WI38 (cell line): ENCODE measurements around the gene ARSK.
A peak's percentile ranks its signal among the peaks of the same experiment; 100 is the strongest.

ENCODE experiments used
- H3K4me3 ChIP-seq: 2 replicates; pipeline ENCODE4 v1.5.1; 2011; ENCODE audit warnings: low read depth, mild to moderate bottlenecking, control low read depth, low read length
- TF ChIP-seq, protein P1 (sequence below): IDR thresholded peaks from 2 replicates; pipeline ENCODE4 v1.5.1; 2012; ENCODE audit warnings: low read depth, mild to moderate bottlenecking, control low read depth, low read length

Gene ARSK

DNA sequence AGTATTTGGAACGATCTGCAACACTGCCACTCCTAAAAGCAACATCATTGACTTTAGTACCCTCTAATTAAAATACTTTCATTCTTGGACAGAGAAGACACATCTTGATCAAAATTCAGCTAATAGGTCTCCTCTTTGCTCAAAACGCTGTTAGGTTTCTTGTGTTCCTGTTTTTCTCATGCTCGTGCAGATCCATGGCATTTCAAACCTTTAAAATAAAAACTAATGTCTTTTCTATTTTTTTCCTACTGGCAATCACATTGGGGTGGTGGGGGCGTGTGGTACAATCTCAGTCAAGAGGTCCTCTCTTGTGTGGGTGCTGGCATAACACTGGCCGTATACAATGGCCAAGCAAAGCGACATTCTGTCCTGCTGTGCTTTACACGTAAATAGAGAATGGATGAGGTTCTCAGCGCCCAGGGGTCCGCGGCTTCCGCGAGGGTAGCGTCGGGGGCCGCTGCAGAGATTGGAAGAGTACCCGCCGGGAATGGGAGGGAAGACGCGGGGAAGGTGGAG, 64.7 kb downstream of the ARSK start:
- H3K4me3 ChIP-seq, result peak overlapping the region; percentile 54
- TF ChIP-seq, protein P1, sequence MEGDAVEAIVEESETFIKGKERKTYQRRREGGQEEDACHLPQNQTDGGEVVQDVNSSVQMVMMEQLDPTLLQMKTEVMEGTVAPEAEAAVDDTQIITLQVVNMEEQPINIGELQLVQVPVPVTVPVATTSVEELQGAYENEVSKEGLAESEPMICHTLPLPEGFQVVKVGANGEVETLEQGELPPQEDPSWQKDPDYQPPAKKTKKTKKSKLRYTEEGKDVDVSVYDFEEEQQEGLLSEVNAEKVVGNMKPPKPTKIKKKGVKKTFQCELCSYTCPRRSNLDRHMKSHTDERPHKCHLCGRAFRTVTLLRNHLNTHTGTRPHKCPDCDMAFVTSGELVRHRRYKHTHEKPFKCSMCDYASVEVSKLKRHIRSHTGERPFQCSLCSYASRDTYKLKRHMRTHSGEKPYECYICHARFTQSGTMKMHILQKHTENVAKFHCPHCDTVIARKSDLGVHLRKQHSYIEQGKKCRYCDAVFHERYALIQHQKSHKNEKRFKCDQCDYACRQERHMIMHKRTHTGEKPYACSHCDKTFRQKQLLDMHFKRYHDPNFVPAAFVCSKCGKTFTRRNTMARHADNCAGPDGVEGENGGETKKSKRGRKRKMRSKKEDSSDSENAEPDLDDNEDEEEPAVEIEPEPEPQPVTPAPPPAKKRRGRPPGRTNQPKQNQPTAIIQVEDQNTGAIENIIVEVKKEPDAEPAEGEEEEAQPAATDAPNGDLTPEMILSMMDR, result no peak

DNA sequence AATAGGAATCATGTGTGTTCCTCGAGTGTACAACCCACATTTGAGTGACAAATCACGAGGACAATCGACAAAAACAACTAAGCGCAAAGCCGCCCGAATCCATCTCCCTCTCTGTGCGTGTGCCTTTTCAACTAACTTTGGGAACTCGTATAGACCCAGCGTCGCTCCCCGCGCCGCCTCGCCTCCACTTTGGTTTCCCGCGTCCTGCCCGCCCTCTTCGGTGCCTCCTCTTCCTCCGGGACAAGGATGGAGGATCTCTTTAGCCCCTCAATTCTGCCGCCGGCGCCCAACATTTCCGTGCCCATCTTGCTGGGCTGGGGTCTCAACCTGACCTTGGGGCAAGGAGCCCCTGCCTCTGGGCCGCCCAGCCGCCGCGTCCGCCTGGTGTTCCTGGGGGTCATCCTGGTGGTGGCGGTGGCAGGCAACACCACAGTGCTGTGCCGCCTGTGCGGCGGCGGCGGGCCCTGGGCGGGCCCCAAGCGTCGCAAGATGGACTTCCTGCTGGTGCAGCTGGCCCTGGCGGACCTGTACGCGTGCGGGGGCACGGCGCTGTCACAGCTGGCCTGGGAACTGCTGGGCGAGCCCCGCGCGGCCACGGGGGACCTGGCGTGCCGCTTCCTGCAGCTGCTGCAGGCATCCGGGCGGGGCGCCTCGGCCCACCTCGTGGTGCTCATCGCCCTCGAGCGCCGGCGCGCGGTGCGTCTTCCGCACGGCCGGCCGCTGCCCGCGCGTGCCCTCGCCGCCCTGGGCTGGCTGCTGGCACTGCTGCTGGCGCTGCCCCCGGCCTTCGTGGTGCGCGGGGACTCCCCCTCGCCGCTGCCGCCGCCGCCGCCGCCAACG, 65.3 kb downstream of the ARSK start, which contains the start of gene GPR150:
Gene GPR150, plus strand, starts transcription at position 58 of the 840 bp plus-strand sequence. Its CDS starts 189 bp downstream, at position 247.
- H3K4me3 ChIP-seq, result peak within 1 kb of the TSS; percentile 54
- TF ChIP-seq, protein P1, result no peak; the same call in 1 of the 2 replicates

DNA sequence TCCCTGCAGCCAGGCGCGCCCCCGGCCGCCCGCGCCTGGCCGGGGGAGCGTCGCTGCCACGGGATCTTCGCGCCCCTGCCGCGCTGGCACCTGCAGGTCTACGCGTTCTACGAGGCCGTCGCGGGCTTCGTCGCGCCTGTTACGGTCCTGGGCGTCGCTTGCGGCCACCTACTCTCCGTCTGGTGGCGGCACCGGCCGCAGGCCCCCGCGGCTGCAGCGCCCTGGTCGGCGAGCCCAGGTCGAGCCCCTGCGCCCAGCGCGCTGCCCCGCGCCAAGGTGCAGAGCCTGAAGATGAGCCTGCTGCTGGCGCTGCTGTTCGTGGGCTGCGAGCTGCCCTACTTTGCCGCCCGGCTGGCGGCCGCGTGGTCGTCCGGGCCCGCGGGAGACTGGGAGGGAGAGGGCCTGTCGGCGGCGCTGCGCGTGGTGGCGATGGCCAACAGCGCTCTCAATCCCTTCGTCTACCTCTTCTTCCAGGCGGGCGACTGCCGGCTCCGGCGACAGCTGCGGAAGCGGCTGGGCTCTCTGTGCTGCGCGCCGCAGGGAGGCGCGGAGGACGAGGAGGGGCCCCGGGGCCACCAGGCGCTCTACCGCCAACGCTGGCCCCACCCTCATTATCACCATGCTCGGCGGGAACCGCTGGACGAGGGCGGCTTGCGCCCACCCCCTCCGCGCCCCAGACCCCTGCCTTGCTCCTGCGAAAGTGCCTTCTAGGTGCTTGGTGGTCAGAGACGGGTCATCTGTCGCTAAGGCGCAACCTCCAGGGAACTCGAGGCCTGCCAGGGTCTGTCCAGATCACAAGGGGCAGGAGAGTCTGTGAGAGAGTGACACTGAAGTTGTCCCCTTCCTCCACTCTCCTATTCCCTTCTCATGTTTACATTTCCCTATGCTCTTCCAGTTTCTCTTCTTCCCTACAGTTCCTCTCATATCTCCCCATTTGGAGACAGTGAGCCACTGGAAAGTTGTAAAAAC, 66.3 kb downstream of the ARSK start:
- H3K4me3 ChIP-seq, result peak overlapping the region; percentile 50
- TF ChIP-seq, protein P1, result no peak

DNA sequence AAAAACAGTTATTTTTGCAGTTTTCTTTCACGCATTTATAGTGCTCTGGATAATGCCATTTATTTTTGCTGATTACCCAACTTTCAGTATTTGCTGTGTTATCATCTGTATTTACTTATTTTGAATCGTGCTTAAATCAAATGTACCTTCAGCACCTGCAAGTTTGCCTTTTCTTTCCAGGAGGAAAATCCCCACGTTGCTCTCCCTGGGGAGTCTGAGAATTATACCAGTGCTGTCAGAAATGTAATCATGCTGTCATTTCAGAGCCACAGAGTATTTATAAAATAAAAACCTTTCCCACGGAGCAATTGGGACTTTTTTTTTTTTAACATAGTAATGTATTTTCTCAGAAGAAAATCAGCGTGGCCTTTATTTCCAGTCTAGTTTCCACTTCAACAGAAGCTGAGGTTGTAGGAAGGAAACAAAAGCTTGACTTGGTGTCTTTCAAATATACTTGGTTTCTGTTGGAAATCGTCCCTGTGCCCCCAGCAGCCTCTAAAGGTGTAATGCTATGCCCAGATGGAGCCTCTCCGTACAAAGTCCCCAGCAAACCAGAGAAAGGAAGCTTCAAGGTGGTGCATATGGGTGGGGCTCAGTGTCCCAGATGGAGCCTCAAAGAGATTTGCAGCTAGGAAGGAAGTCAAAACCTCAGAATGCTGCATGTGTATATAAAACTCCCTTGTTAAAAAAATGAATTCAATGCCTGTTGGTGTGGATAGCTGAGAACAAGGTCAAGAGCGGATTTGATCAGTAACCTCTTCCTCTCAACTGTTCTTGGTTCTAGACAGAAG, 67.1 kb downstream of the ARSK start:
- no peak overlapping the region for H3K4me3 ChIP-seq

DNA sequence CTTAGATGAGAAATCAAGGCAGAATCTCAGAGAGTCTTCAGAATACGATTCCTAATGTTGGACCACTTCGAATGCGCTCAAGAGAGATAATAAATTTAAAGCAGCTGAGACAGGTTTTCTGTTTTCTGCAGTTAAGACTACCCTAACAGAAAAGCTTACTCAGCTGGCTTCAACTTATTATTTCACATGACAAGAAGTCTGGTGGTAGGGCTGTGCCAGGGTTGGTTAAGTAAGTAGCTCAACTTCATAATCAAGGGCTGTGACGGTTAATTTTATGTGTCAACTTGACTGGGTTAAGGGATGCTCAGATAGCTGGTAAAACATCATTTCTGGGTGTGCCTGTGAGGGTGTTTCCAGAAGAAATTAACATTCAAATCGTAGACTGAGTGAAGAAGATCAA, 68.8 kb downstream of the ARSK start:
- TF ChIP-seq, protein P1, result no peak
- no peak overlapping the region for H3K4me3 ChIP-seq

More for the DNA sequence above, 67.1 kb downstream of the ARSK start:
- TF ChIP-seq, protein P1, result no peak

DNA sequence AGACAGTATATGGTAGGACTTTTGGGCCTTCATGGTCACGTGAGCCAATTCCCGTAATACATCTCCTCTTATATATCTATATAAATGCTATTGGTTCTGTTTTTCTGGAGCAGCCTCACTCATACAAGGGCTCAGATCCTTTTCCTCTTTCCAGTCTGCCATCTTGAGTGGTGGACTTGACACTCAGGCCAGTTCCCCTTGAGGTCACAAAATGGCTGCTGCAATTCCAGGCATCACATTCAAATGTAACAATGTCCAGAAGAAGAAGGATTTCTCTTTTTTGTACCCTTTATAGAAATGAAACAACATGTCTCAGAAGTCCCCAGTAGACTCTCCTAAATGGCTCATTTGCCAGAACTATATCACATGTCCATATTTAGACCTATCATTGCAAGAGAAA, 69.5 kb downstream of the ARSK start:
- TF ChIP-seq, protein P1, result no peak
- H3K4me3 ChIP-seq, result no peak overlapping the region
